ENCODE data around the gene CDH26.

Gene CDH26

DNA sequence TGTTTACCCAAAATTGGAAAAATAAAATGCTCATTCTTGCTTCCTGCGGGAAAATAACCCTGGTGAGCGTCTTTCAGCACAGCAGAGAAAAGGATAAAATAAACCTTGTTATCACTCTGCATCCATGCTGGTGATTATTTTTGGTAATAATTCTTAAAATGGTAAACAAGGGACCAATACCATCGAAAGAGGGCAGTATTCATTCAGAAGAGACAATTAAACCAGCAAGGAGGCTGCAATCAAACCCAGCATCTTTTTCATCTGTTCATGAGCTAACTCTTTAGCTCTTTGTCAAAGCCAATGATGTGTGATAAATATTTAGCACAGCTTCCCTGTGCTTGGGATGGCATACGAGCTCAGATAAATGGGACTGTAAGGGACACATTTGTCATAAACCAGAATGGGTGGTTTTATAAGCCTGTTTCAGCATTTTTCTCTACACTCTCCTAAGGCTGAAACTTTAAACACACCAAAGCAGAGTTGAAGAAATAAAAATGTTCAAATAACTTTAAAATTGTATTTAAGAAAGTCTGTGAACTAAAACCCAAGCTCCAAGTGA is 34.4 kb downstream of the CDH26 start:
- no peak overlapping the region for H3K27ac ChIP-seq (ENCODE audit: low read depth, low read length)
- H3K4me3 ChIP-seq (ENCODE audit: insufficient read depth, low read length, poor library complexity, severe bottlenecking) = no peak overlapping the region
- no peaks in the 10 kb centered on the region for H3K79me2 ChIP-seq (ENCODE audit: insufficient read depth, low read length)
- TF ChIP-seq, protein P1, sequence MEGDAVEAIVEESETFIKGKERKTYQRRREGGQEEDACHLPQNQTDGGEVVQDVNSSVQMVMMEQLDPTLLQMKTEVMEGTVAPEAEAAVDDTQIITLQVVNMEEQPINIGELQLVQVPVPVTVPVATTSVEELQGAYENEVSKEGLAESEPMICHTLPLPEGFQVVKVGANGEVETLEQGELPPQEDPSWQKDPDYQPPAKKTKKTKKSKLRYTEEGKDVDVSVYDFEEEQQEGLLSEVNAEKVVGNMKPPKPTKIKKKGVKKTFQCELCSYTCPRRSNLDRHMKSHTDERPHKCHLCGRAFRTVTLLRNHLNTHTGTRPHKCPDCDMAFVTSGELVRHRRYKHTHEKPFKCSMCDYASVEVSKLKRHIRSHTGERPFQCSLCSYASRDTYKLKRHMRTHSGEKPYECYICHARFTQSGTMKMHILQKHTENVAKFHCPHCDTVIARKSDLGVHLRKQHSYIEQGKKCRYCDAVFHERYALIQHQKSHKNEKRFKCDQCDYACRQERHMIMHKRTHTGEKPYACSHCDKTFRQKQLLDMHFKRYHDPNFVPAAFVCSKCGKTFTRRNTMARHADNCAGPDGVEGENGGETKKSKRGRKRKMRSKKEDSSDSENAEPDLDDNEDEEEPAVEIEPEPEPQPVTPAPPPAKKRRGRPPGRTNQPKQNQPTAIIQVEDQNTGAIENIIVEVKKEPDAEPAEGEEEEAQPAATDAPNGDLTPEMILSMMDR (IDR thresholded peaks at IDR 0.05; ENCODE audit: insufficient read depth, low read length, poor library complexity, severe bottlenecking) = no peak
- TF ChIP-seq EZH2phosphoT487 (conservative IDR thresholded peaks at IDR 0.05; ENCODE audit: low read length) = no peak
- H3K9me3 ChIP-seq (ENCODE audit: insufficient read depth, low read length) = no peaks in the 10 kb centered on the region
- H3F3A ChIP-seq (ENCODE audit: insufficient read depth) = no peaks in the 10 kb centered on the region
- no peaks in the 10 kb centered on the region for H3K9me2 ChIP-seq (replicated peaks; ENCODE audit: insufficient read depth, low read length)
- H3K27me3 ChIP-seq (ENCODE audit: low read length) = no peaks in the 10 kb centered on the region
- H3K4me2 ChIP-seq (ENCODE audit: low read depth, low read length, poor library complexity, severe bottlenecking) = no peak overlapping the region
- no peaks in the 10 kb centered on the region for H3K36me3 ChIP-seq (ENCODE audit: low read length)
- no peaks in the 10 kb centered on the region for H4K20me1 ChIP-seq (ENCODE audit: low read depth, low read length)
- H3K9ac ChIP-seq (ENCODE audit: low read length) = no peak overlapping the region
- no peak overlapping the region for H2AFZ ChIP-seq (ENCODE audit: low read depth, low read length, severe bottlenecking)

DNA sequence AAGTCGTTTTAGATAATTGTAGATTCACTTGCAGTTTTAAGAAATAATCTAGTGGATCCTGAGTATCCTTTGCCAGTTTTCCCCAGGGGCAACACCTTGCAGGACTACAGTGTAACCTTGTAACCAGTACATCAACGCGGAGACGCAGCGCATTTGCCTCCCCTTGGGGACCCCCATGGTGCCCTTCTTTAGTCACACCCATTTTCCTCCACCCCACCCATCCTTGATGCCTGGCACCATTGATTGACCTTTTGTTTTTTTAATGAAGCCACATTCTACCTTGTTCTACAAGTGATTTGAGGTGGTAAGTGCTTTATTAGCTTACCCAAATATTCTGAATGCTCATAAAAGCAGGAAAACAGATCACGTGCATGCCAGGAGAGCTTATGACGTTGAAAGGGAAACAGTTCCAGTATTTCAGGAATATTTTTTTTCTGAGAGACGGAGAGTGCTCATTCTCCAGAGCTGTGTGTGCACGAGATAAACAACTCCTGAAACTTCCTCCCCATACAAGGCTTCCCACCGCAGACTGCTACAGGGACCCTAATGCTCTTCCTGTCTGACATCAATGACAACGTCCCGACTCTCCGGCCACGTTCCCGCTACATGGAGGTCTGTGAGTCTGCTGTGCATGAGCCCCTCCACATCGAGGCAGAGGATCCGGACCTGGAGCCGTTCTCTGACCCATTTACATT is 35.7 kb downstream of the CDH26 start:
- Histone ChIP-seq H3K4me3 (ENCODE audit: insufficient read depth, low read length, poor library complexity, severe bottlenecking) (no peak overlapping the region), H3K4me2 (ENCODE audit: low read depth, low read length, poor library complexity, severe bottlenecking) (no peak overlapping the region), H4K20me1 (ENCODE audit: low read depth, low read length) (no peaks in the 10 kb centered on the region), H3F3A (ENCODE audit: insufficient read depth) (no peaks in the 10 kb centered on the region), H3K79me2 (ENCODE audit: insufficient read depth, low read length) (no peaks in the 10 kb centered on the region), H3K36me3 (ENCODE audit: low read length) (no peaks in the 10 kb centered on the region), H3K9ac (ENCODE audit: low read length) (no peak overlapping the region), H3K9me2 (replicated peaks; ENCODE audit: insufficient read depth, low read length) (no peaks in the 10 kb centered on the region), H3K27me3 (ENCODE audit: low read length) (no peaks in the 10 kb centered on the region), H3K9me3 (ENCODE audit: insufficient read depth, low read length) (no peaks in the 10 kb centered on the region), H3K27ac (ENCODE audit: low read depth, low read length) (no peak overlapping the region), H2AFZ (ENCODE audit: low read depth, low read length, severe bottlenecking) (no peak overlapping the region)
- TF ChIP-seq, protein P1 (IDR thresholded peaks at IDR 0.05; ENCODE audit: insufficient read depth, low read length, poor library complexity, severe bottlenecking) = no peak
- no peak for TF ChIP-seq EZH2phosphoT487 (conservative IDR thresholded peaks at IDR 0.05; ENCODE audit: low read length)

DNA sequence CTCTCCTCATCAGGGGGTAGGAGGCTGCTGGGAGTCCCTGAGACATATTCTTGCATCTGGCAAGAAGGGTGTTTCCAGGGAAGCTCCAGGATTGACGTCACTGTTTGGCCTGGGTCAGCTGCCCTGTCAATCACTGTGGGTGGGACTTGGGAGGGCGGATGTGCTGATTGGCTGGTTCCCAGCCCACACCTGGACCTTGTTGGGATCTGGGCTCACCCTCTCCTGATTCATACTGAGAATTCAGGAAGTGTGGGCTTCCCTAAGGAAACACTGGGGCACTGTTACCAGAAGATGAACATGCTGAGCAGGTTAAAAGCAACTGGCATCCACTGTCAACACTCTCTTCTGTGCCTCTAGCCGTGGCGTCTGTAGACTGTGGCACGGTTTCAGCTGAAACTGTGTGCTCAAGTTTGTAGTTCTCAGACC is 36.5 kb downstream of the CDH26 start:
- Histone ChIP-seq H3F3A (ENCODE audit: insufficient read depth) (no peaks in the 10 kb centered on the region), H3K9me2 (replicated peaks; ENCODE audit: insufficient read depth, low read length) (no peaks in the 10 kb centered on the region), H3K4me3 (ENCODE audit: insufficient read depth, low read length, poor library complexity, severe bottlenecking) (no peak overlapping the region), H3K36me3 (ENCODE audit: low read length) (no peaks in the 10 kb centered on the region), H4K20me1 (ENCODE audit: low read depth, low read length) (no peaks in the 10 kb centered on the region), H3K9me3 (ENCODE audit: insufficient read depth, low read length) (no peaks in the 10 kb centered on the region), H2AFZ (ENCODE audit: low read depth, low read length, severe bottlenecking) (no peak overlapping the region), H3K79me2 (ENCODE audit: insufficient read depth, low read length) (no peaks in the 10 kb centered on the region), H3K27ac (ENCODE audit: low read depth, low read length) (no peak overlapping the region), H3K27me3 (ENCODE audit: low read length) (no peaks in the 10 kb centered on the region; the same call in 1 of the 2 replicates), H3K9ac (ENCODE audit: low read length) (no peak overlapping the region), H3K4me2 (ENCODE audit: low read depth, low read length, poor library complexity, severe bottlenecking) (no peak overlapping the region)
- TF ChIP-seq, protein P1 (IDR thresholded peaks at IDR 0.05; ENCODE audit: insufficient read depth, low read length, poor library complexity, severe bottlenecking) = no peak
- no peak for TF ChIP-seq EZH2phosphoT487 (conservative IDR thresholded peaks at IDR 0.05; ENCODE audit: low read length)
